Lung (tissue), 16 donors: ENCODE measurements around the gene LXN. TPM values are rescaled to one million over a fixed set of nuclear protein-coding genes. Genes with fewer than 3 reads are reported as not detected.

Source experiments
- ATAC-seq: fragments of 200-7000 bp; cut with Tn5 transposase; one replicate; pipeline ENCODE4 v1.9.1; 2020; ENCODE audit warnings: moderate number of reproducible peaks; ENCODE audit not compliant: insufficient read depth, low FRiP score
- DNase-seq, 3 donors: peaks; one replicate each; pipeline ENCODE4 v3.0.0-alpha.2; 2013 to 2017
- H3K27ac ChIP-seq, 2 donors: one replicate each; pipeline ENCODE4 v1.5.1; 2013; ENCODE audit warnings: mild to moderate bottlenecking in 2 of 2, moderate library complexity in 2 of 2, control low read depth in 1 of 2, inconsistent platforms in 1 of 2, low read depth in 1 of 2, low read length in 1 of 2
- H3K27me3 ChIP-seq, 3 donors: one replicate each; pipeline ENCODE4 v1.5.1; 2013; ENCODE audit warnings: low read length in 2 of 3; ENCODE audit not compliant: control insufficient read depth in 3 of 3, insufficient read depth in 3 of 3
- H3K36me3 ChIP-seq, 4 donors: one replicate each; pipeline ENCODE4 v1.5.1; 2013; ENCODE audit warnings: low read length in 4 of 4, mild to moderate bottlenecking in 1 of 4, moderate library complexity in 1 of 4; ENCODE audit not compliant: control insufficient read depth in 4 of 4, insufficient read depth in 4 of 4
- H3K4me1 ChIP-seq, 5 donors: one replicate each; pipeline ENCODE4 v1.5.1; 2013; ENCODE audit warnings: low read length in 5 of 5, mild to moderate bottlenecking in 2 of 5, moderate library complexity in 1 of 5; ENCODE audit not compliant: control insufficient read depth in 5 of 5, insufficient read depth in 5 of 5
- H3K4me3 ChIP-seq: one replicate; pipeline ENCODE4 v1.5.1; 2013; ENCODE audit warnings: mild to moderate bottlenecking, control low read depth, moderate library complexity
- H3K9ac ChIP-seq, 2 donors: one replicate each; pipeline ENCODE4 v1.5.1; 2013; ENCODE audit warnings: low read length in 2 of 2, control low read depth in 1 of 2; ENCODE audit not compliant: insufficient read depth in 1 of 2
- H3K9me3 ChIP-seq, 4 donors: one replicate each; pipeline ENCODE4 v1.5.1; 2013; ENCODE audit warnings: low read length in 3 of 4, mild to moderate bottlenecking in 1 of 4, moderate library complexity in 1 of 4; ENCODE audit not compliant: control insufficient read depth in 4 of 4, insufficient read depth in 3 of 4
- WGBS, 2 donors: extraction: QIAGEN DNeasy Blood & Tissue Kit; methylation state at CpG; one replicate each; pipeline ENCODE4 v1.1.7; 2013; 5-methylcytosine and 5-hydroxymethylcytosine counted together
- long read RNA-seq, 5 donors: transcript quantifications; one replicate each; lab custom pipeline, GENCODE V29; 2026
- polyA plus RNA-seq, 2 donors: library from polyadenylated mRNA; stranded (reverse); fragments of 200-250 nt; gene quantifications; one replicate each; pipeline ENCODE4 v1.2.1, GENCODE V29; 2013
- total RNA-seq, 2 donors: library from RNA; depleted of rRNA in 1 of 2; stranded (reverse); fragments of >200 nt in 1 of 2; gene quantifications; one replicate each; pipeline ENCODE4 v1.2.1, GENCODE V29; 2014 to 2021
- TF ChIP-seq, protein P1 (sequence below): IDR thresholded peaks from 2 replicates; pipeline ENCODE4 v1.5.1; 2012; ENCODE audit warnings: mild to moderate bottlenecking; ENCODE audit errors: control extremely low read depth, extremely low read depth
- donor health status: control.
- donor health status: control.
- donor health status: Bipolar disorder and iron deficiency.
- donor health status: healthy.
- donor health status: DM: yes; HTN: yes; CAD: no.

The LXN gene, protein sequence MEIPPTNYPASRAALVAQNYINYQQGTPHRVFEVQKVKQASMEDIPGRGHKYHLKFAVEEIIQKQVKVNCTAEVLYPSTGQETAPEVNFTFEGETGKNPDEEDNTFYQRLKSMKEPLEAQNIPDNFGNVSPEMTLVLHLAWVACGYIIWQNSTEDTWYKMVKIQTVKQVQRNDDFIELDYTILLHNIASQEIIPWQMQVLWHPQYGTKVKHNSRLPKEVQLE
- total RNA-seq (100 to 1,000 TPM in 1 of 2 donors, 10 to 100 TPM in 1; 32.3 to 103 TPM), polyA plus RNA-seq (10 to 100 TPM; 20.7 to 31.2 TPM)
- long read RNA-seq, donor 1, transcript LXN-201 (6 exons, 1,116 nt): major isoform, 127 of 140 reads
- long read RNA-seq, donor 1, partial matches to known transcripts: 13 of 140 reads
- long read RNA-seq, donor 1, other reads (novel, unspliced or antisense): 0 of 140 reads
- long read RNA-seq, donor 2, transcript LXN-201 (6 exons, 1,116 nt): major isoform, 37 of 64 reads
- long read RNA-seq, donor 2, partial matches to known transcripts: 27 of 64 reads
- long read RNA-seq, donor 2, other reads (novel, unspliced or antisense): 0 of 64 reads
- long read RNA-seq, donor 3, transcript LXN-201 (6 exons, 1,116 nt): major isoform, 51 of 56 reads
- long read RNA-seq, donor 3, partial matches to known transcripts: 5 of 56 reads
- long read RNA-seq, donor 3, other reads (novel, unspliced or antisense): 0 of 56 reads
- long read RNA-seq, donor 4, transcript LXN-201 (6 exons, 1,116 nt): major isoform, 52 of 57 reads
- long read RNA-seq, donor 4, partial matches to known transcripts: 5 of 57 reads
- long read RNA-seq, donor 4, other reads (novel, unspliced or antisense): 0 of 57 reads
- long read RNA-seq, donor 5, transcript LXN-201 (6 exons, 1,116 nt): major isoform, 114 of 164 reads
- long read RNA-seq, donor 5, partial matches to known transcripts: 44 of 164 reads
- long read RNA-seq, donor 5, other reads (novel, unspliced or antisense): 6 of 164 reads

DNA sequence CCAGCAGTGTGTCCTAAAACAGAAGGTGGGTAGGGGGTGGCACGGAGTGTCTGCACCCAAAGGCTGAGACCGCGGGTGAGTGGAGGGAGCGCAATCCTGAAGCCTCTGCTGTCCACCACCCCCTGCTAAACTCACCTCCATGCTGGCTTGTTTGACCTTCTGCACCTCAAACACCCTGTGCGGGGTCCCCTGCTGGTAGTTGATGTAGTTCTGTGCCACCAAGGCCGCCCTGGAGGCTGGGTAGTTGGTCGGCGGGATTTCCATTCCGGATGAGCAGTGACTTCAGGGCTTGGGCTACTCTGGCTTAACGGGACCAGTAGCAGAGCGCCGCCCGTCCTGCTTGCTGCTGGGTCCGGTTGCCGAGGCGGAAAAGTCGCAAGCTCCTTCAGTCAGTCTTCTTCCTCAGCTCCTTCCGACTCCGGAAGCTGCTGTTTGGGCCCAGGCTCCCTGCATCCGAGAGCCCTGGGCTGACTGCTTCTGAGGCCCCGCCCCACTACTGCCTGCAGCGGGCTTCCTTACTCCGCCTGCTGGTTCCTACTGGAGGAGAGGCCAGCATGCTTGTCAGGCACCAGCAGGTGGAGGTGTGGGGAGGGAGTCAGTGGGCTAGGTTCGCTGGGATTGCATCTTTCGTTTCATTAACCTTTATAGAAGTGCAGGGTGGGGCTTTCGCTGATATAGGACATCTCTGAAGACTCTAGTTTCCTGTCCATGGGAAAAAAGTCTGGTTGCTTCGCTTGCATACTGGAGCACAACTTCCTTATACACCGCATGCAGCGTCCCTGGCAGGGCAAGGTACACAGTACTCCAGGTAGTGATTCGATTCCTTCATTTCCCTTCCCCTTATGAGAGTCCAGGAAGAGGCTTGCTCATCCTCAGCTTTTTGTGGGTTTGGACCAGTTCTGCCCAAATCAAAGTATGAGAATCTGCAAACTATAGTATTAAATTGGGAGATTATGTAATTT is at the start of gene LXN:
Gene LXN, minus strand, starts transcription at position 434 of the 962 bp plus-strand sequence. Its CDS starts 170 bp downstream, at position 264.
- H3K36me3 ChIP-seq: peaks cover 3 to 24% (median 13%) of the 10 kb centered on the region in 4 donors
- no peaks in the 10 kb centered on the region for H3K27me3 ChIP-seq
- no peaks in the 10 kb centered on the region for H3K9me3 ChIP-seq
- TF ChIP-seq, protein P1, sequence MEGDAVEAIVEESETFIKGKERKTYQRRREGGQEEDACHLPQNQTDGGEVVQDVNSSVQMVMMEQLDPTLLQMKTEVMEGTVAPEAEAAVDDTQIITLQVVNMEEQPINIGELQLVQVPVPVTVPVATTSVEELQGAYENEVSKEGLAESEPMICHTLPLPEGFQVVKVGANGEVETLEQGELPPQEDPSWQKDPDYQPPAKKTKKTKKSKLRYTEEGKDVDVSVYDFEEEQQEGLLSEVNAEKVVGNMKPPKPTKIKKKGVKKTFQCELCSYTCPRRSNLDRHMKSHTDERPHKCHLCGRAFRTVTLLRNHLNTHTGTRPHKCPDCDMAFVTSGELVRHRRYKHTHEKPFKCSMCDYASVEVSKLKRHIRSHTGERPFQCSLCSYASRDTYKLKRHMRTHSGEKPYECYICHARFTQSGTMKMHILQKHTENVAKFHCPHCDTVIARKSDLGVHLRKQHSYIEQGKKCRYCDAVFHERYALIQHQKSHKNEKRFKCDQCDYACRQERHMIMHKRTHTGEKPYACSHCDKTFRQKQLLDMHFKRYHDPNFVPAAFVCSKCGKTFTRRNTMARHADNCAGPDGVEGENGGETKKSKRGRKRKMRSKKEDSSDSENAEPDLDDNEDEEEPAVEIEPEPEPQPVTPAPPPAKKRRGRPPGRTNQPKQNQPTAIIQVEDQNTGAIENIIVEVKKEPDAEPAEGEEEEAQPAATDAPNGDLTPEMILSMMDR: peak; percentile 59
- ATAC-seq (peak; percentile 99), DNase-seq (peak; percentile 89 to 94 (median 89))
- peak within 1 kb of the TSS; percentile 47 for H3K4me3 ChIP-seq
- WGBS, 2 donors: 1 to 3% methylated on average over 30 of the region's 30 CpGs
- H3K9ac ChIP-seq: peak within 1 kb of the TSS; percentile 80 to 88
- peaks cover 0 to 22% (median 1%) of the 10 kb centered on the region in 5 donors for H3K4me1 ChIP-seq
- H3K27ac ChIP-seq: peak within 1 kb of the TSS; percentile 34 to 87

DNA sequence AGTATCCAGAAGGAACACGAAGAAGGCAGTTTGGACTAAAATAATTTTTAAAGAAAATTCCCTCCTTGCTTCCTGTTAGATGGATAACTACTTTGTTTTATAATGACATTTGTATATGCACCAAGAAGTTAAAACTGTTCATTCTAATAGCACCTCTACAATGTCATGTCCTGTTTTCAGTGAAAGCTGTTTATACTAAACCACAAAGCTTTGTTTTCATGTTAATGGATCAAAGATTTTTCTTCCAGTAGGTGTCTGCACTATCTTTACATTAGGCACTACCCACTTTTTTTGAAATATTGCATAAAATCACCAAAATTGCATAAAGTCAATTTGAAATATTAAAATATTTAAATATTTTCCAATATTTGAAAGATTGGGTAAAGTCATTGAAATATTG is 49.7 kb upstream of the LXN start:
- Histone ChIP-seq H3K9ac (no peak overlapping the region), H3K9me3 (no peaks in the 10 kb centered on the region), H3K27me3 (no peaks in the 10 kb centered on the region), H3K4me1 (peaks cover 3 to 40% (median 13%) of the 10 kb centered on the region in 5 donors), H3K4me3 (no peak overlapping the region), H3K27ac (no peak overlapping the region), H3K36me3 (peaks cover 0 to 13% (median 4%) of the 10 kb centered on the region in 4 donors)
- TF ChIP-seq, protein P1: no peak
- DNase-seq (no peak), ATAC-seq (no peak)
- WGBS, 2 donors: 82 to 89% methylated on average over 1 of the region's 1 CpG

GRCh38 chr3:158718490-158719170 is 46.2 kb upstream of the LXN start:
- Histone ChIP-seq H3K4me1 (peaks cover 6 to 14% (median 9%) of the 10 kb centered on the region in 5 donors), H3K4me3 (no peak overlapping the region), H3K27ac (no peak overlapping the region), H3K36me3 (peaks cover 0 to 22% (median 5%) of the 10 kb centered on the region in 4 donors), H3K9ac (no peak overlapping the region), H3K27me3 (no peaks in the 10 kb centered on the region), H3K9me3 (no peaks in the 10 kb centered on the region)
- DNase-seq (peak in 1 of 3 donors; percentile 51), ATAC-seq (no peak)
- TF ChIP-seq, protein P1: no peak
- 79 to 89% methylated on average over 5 of the region's 5 CpGs for WGBS, 2 donors
